ENCODE data around the gene SFSWAP.

The SFSWAP gene

GRCh38 chr12:131682510-131682895 lies 28.4 kb upstream of the SFSWAP start:
- H3K36me3 ChIP-seq (ENCODE audit: insufficient read depth): no peaks in the 10 kb centered on the region
- no peak overlapping the region for H3K4me3 ChIP-seq (IDR thresholded peaks at IDR 0.05; ENCODE audit: insufficient read depth, low read depth, low read length)
- no peaks in the 10 kb centered on the region for H3K79me2 ChIP-seq (ENCODE audit: insufficient read depth, low read depth)
- H3K4me1 ChIP-seq (ENCODE audit: low read depth, poor library complexity, severe bottlenecking): no peaks in the 10 kb centered on the region
- no peaks in the 10 kb centered on the region for H3K27me3 ChIP-seq (ENCODE audit: insufficient read depth, low read depth)
- no peak overlapping the region for H3K27ac ChIP-seq
- no peak overlapping the region for H3K9ac ChIP-seq
- H3K4me2 ChIP-seq: no peak overlapping the region
- no peak for TF ChIP-seq CTCF (conservative IDR thresholded peaks at IDR 0.05; ENCODE audit: low read depth, low read length)
- no peaks in the 10 kb centered on the region for H4K20me1 ChIP-seq (ENCODE audit: insufficient read depth)
- H2AFZ ChIP-seq (ENCODE audit: low read depth): no peak overlapping the region

- Histone ChIP-seq H3K27ac (no peak overlapping the region), H3K9ac (no peak overlapping the region), H4K20me1 (ENCODE audit: insufficient read depth) (no peaks in the 10 kb centered on the region), H3K27me3 (ENCODE audit: insufficient read depth, low read depth) (no peaks in the 10 kb centered on the region), H3K4me1 (ENCODE audit: low read depth, poor library complexity, severe bottlenecking) (no peaks in the 10 kb centered on the region), H3K4me2 (no peak overlapping the region), H3K4me3 (IDR thresholded peaks at IDR 0.05; ENCODE audit: insufficient read depth, low read depth, low read length) (no peak overlapping the region), H3K36me3 (ENCODE audit: insufficient read depth) (no peaks in the 10 kb centered on the region), H3K79me2 (ENCODE audit: insufficient read depth, low read depth) (no peaks in the 10 kb centered on the region), H2AFZ (ENCODE audit: low read depth) (no peak overlapping the region)
- no peak for TF ChIP-seq CTCF (conservative IDR thresholded peaks at IDR 0.05; ENCODE audit: low read depth, low read length)
Measured at GRCh38 chr12:131683266-131684014, 27.4 kb upstream of the SFSWAP start.

GRCh38 chr12:131684015-131684725 lies 26.7 kb upstream of the SFSWAP start:
- Histone ChIP-seq H3K79me2 (ENCODE audit: insufficient read depth, low read depth) (no peaks in the 10 kb centered on the region), H3K4me2 (no peak overlapping the region), H3K27me3 (ENCODE audit: insufficient read depth, low read depth) (no peaks in the 10 kb centered on the region), H3K4me1 (ENCODE audit: low read depth, poor library complexity, severe bottlenecking) (no peaks in the 10 kb centered on the region), H3K4me3 (IDR thresholded peaks at IDR 0.05; ENCODE audit: insufficient read depth, low read depth, low read length) (no peak overlapping the region), H3K36me3 (ENCODE audit: insufficient read depth) (no peaks in the 10 kb centered on the region), H3K9ac (no peak overlapping the region), H3K27ac (no peak overlapping the region), H2AFZ (ENCODE audit: low read depth) (no peak overlapping the region), H4K20me1 (ENCODE audit: insufficient read depth) (no peaks in the 10 kb centered on the region)
- TF ChIP-seq CTCF (conservative IDR thresholded peaks at IDR 0.05; ENCODE audit: low read depth, low read length): no peak

- Histone ChIP-seq H3K4me2 (no peak overlapping the region), H3K9ac (no peak overlapping the region), H3K27ac (no peak overlapping the region), H4K20me1 (ENCODE audit: insufficient read depth) (no peaks in the 10 kb centered on the region), H3K36me3 (ENCODE audit: insufficient read depth) (no peaks in the 10 kb centered on the region), H3K27me3 (ENCODE audit: insufficient read depth, low read depth) (no peaks in the 10 kb centered on the region; the same call in 1 of the 2 replicates), H3K4me1 (ENCODE audit: low read depth, poor library complexity, severe bottlenecking) (no peaks in the 10 kb centered on the region), H2AFZ (ENCODE audit: low read depth) (no peak overlapping the region), H3K4me3 (IDR thresholded peaks at IDR 0.05; ENCODE audit: insufficient read depth, low read depth, low read length) (no peak overlapping the region), H3K79me2 (ENCODE audit: insufficient read depth, low read depth) (no peaks in the 10 kb centered on the region)
- TF ChIP-seq CTCF (conservative IDR thresholded peaks at IDR 0.05; ENCODE audit: low read depth, low read length): no peak
Measured at GRCh38 chr12:131687346-131688125, 23.4 kb upstream of the SFSWAP start.

Measured in KMS-11 (cell line).